ENCODE results near the gene ADAM8.

Gene ADAM8

DNA sequence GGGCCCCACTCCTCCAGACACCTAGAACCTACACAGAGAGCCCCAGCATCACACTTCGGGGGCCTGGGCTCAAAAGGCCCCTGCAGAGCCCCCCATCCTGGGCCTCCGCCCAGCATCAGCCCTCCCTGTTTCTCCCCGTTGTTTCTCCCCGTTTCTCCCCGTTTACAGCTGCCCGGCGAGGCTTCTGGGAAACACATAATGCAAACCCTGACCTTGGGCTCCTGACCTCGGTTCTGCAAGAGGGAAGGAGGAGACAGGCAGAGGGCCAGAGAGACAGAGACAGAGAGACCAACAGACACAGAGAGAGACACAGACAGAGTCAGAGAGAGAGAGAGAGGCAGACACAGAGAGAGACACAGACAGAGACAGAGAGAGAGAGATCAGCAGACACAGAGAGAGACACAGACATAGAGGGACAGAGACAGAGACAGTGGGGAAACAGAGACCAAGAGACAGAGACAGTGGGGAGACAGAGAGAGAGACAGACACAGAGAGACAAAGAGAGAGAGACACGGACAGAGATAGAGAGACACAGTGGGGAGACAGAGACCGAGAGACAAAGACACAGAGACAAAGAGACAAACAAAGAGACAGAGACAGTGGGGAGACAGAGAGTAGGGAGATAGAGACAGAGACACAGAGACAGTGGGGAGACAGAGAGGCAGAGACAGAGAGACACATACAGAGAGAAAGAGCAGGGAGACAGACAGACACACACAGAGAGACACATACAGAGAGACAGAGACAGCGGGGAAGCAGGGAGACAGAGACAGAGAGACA is 26.5 kb downstream of the ADAM8 start:
- no peak overlapping the region for H3K4me3 ChIP-seq (replicated peaks; ENCODE audit: low read depth, low read length)
- DNase-seq (ENCODE audit: extremely low read depth, low read depth), result no peak
- TF ChIP-seq, protein P1, sequence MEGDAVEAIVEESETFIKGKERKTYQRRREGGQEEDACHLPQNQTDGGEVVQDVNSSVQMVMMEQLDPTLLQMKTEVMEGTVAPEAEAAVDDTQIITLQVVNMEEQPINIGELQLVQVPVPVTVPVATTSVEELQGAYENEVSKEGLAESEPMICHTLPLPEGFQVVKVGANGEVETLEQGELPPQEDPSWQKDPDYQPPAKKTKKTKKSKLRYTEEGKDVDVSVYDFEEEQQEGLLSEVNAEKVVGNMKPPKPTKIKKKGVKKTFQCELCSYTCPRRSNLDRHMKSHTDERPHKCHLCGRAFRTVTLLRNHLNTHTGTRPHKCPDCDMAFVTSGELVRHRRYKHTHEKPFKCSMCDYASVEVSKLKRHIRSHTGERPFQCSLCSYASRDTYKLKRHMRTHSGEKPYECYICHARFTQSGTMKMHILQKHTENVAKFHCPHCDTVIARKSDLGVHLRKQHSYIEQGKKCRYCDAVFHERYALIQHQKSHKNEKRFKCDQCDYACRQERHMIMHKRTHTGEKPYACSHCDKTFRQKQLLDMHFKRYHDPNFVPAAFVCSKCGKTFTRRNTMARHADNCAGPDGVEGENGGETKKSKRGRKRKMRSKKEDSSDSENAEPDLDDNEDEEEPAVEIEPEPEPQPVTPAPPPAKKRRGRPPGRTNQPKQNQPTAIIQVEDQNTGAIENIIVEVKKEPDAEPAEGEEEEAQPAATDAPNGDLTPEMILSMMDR (IDR thresholded peaks at IDR 0.05; ENCODE audit: low read depth, low read length, missing control alignments), result no peak

DNA sequence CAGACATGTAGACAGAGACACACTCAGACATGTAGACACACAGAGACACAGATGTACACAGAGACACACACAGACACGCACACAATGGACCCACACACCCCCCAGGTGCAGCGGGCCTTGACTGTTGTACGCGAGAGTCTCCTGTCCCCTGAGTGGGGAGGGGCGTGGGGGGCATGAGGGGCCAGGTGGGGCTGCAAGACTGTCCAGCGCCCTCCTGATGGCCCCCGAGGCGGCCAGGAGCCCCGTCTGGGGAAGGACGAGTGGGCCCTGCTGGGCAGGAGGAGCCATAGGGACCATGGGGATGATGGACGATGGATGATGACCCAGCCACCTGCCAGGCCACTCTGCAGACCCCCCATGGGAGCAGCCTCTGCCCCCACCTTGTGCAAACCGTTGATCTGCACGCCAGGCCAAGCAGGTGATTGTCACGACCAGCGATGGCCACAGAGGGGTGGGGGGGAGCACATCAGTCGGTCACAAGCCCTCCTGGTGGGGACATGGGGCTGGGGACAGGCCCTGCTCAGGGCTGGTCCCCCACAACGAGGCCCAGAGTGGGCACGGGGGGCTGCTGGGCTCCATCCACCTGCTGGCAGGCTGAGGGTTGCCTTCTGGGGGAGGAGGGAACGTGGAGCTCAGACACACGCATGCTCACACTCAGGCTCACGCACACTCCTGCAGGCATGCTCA is 27.4 kb downstream of the ADAM8 start:
- no peak for DNase-seq (ENCODE audit: extremely low read depth, low read depth)
- no peak overlapping the region for H3K4me3 ChIP-seq (replicated peaks; ENCODE audit: low read depth, low read length)
- TF ChIP-seq, protein P1 (IDR thresholded peaks at IDR 0.05; ENCODE audit: low read depth, low read length, missing control alignments), result no peak

DNA sequence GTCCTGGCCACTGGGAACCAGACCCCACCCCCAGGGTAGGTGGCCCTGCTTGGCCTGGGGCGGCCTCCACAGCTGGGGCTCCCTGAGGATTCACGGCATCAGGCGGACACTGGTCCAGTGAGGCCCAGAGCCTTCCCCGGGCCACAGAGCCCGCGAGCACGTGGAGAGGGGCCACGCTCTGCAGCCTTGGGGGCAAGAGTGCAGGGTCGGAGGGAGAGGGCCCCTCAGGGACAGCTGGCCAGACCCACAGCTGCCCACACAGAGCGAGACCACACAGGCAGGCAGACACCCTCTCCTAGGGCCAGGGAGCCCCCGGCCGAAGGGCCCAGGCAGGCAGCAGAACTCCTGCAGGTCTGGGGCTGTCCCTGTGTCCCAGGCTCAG is 28.3 kb downstream of the ADAM8 start:
- TF ChIP-seq, protein P1 (IDR thresholded peaks at IDR 0.05; ENCODE audit: low read depth, low read length, missing control alignments), result no peak
- no peak for DNase-seq (ENCODE audit: extremely low read depth, low read depth)
- no peak overlapping the region for H3K4me3 ChIP-seq (replicated peaks; ENCODE audit: low read depth, low read length)

GRCh38 chr10:133247681-133248333 is 28.9 kb downstream of the ADAM8 start:
- TF ChIP-seq, protein P1 (IDR thresholded peaks at IDR 0.05; ENCODE audit: low read depth, low read length, missing control alignments), result no peak
- DNase-seq (ENCODE audit: extremely low read depth, low read depth), result no peak
- H3K4me3 ChIP-seq (replicated peaks; ENCODE audit: low read depth, low read length), result no peak overlapping the region

DNA sequence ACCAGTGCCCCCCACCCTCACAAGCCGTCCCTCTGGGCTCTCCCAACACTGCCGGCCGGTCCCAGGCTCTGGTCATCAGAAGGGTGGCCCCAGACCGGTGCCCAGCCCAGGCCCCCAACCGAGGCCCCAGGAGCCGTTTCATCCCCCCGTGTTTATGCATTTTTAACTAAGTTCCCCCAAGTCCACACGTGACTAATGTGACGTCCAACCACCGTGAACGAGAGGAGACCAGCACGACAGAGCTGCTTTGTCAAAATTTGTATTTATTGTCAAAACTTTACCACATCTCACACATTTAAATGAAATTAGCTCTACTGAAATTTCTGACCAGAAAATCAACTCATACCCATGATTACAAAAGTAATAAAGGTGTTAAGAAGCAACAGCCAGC is 30.4 kb downstream of the ADAM8 start:
- TF ChIP-seq, protein P1 (IDR thresholded peaks at IDR 0.05; ENCODE audit: low read depth, low read length, missing control alignments), result no peak
- no peak for DNase-seq (ENCODE audit: extremely low read depth, low read depth)
- no peak overlapping the region for H3K4me3 ChIP-seq (replicated peaks; ENCODE audit: low read depth, low read length)

- no peak overlapping the region for H3K4me3 ChIP-seq (replicated peaks; ENCODE audit: low read depth, low read length)
- TF ChIP-seq, protein P1 (IDR thresholded peaks at IDR 0.05; ENCODE audit: low read depth, low read length, missing control alignments), result no peak
- DNase-seq (ENCODE audit: extremely low read depth, low read depth), result no peak
Observed at GRCh38 chr10:133245439-133246235, 31.0 kb downstream of the ADAM8 start.
